Muscle layer of colon (tissue), 2 donors: ENCODE measurements around the gene TYK2.

Source experiments
- H3K27ac ChIP-seq: one replicate; pipeline ENCODE4 v1.7.0; 2013; ENCODE audit warnings: low read depth, mild to moderate bottlenecking, low read length, moderate library complexity
- H3K27me3 ChIP-seq, 2 donors: one replicate each; pipeline ENCODE4 v1.7.0; 2013; ENCODE audit warnings: low read length in 2 of 2, mild to moderate bottlenecking in 2 of 2; ENCODE audit not compliant: insufficient read depth in 2 of 2, control insufficient read depth in 1 of 2
- H3K36me3 ChIP-seq: one replicate; pipeline ENCODE4 v1.7.0; 2013; ENCODE audit warnings: mild to moderate bottlenecking, low read length; ENCODE audit not compliant: insufficient read depth
- H3K4me1 ChIP-seq: one replicate; pipeline ENCODE4 v1.7.0; 2013; ENCODE audit warnings: mild to moderate bottlenecking, low read length; ENCODE audit not compliant: insufficient read depth
- H3K4me3 ChIP-seq, 2 donors: one replicate each; pipeline ENCODE4 v1.7.0; 2013; ENCODE audit warnings: low read length in 2 of 2, low read depth in 1 of 2, mild to moderate bottlenecking in 1 of 2, moderate library complexity in 1 of 2
- H3K9ac ChIP-seq: one replicate; pipeline ENCODE4 v1.7.0; 2013; ENCODE audit warnings: low read length
- H3K9me3 ChIP-seq: one replicate; pipeline ENCODE4 v1.7.0; 2013; ENCODE audit warnings: mild to moderate bottlenecking, low read length
- donor health status: abdominal sarcoma.
- donor health status: Adenocarcinoma of cecum.

TYK2 gene

DNA sequence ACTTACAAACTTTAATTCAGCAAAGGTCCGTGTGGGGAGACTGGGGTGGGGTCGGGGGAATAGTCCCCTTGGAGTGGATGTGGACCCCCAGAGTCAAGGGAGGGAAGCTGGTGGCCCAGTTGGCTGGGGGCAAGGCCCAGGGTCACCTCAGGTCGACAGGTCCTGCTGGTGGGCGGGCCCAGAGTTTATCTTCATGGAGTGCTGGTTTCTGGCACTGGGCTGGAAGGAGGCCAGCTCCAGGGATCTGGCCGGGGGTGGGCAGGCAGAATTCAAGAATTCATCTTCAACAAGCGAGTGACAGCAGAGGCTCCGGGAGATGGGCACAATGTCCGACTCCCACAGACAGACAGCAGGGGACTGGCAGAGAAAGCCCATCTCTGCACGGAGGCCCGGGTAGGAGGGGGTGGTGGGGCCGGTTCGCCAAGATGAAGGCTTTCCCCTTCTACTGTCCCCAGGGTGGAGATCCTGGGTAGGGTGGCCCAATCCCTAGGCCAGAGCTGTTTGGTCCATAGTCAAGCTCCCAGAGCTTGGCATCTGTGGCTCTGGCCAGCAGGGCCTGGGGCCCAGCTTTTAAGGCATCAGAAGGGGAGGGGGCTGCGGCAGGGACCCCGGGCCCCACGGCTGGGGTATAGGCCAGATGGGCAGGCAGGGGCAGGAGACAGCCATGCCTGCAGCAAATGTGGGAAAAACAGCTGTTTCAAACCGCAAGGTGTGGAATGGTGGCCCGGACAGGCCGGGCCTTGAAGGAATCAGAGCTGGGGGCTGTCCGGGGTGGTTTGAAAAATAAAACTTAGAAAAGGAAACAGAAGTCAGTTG lies 63.9 kb downstream of the TYK2 start:
- Histone ChIP-seq H3K27ac (peak overlapping the region; percentile 68), H3K27me3 (no peaks in the 10 kb centered on the region), H3K9ac (no peak overlapping the region), H3K9me3 (no peaks in the 10 kb centered on the region), H3K4me1 (peaks cover 13% of the 10 kb centered on the region), H3K4me3 (peak overlapping the region in 1 of 2 donors; percentile 77), H3K36me3 (peaks cover 23% of the 10 kb centered on the region)

DNA sequence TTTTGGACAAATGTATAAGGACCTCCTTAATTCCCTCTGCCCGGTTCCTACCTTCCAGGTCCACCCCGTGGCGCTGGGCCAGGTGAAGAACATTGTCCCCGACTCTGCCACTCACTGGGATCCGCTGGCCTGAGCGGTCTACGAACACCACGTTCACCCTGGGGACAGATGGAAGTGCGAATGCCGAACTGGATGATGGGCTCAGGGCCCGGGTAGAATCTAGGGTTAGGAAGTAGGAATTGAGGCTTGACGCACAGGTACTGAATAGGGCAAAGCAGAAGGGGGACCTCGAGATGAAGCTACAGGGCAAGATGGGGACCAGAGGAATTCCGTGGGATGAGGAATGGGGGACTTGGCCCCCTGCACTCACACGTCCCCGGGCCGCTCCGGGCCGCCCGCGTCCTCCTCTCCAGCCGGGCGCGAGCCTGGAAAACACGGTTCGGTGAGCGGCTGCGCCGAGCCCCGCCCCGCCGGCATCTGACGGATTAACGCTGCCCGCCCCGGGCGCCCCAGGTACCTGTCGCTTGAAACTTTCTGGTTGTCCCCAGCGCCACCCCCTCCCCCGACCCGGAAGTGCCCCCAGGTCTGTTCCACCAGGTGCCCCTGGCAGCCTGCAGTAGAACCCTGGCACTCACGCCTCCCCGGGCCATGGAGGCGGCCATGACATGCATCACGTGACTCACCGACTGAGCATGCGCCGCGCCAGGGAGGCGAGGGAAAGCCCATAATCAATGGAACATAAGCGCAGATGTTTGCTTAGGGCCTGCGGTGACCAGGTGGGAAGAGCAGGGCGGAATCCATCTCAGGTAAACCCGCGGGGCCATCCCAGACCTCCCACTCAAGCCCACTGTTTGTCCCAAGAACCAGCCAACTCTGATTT lies 64.8 kb downstream of the TYK2 start, which contains the start of gene FDX2:
TSS of gene FDX2 (minus strand) at position 681 of the 880 bp plus-strand sequence. CDS start at position 662, 19 bp downstream.
- peaks cover 13% of the 10 kb centered on the region for H3K4me1 ChIP-seq
- peak within 1 kb of the TSS; percentile 53 for H3K9ac ChIP-seq
- H3K27me3 ChIP-seq, result no peaks in the 10 kb centered on the region
- peak within 1 kb of the TSS; percentile 68 for H3K27ac ChIP-seq
- H3K9me3 ChIP-seq, result no peaks in the 10 kb centered on the region
- peak within 1 kb of the TSS; percentile 77 to 95 for H3K4me3 ChIP-seq
- H3K36me3 ChIP-seq, result peaks cover 23% of the 10 kb centered on the region

- Histone ChIP-seq H3K27me3 (no peaks in the 10 kb centered on the region), H3K27ac (no peak within 1 kb of the TSS), H3K9ac (no peak within 1 kb of the TSS), H3K9me3 (no peaks in the 10 kb centered on the region), H3K36me3 (peaks cover 11% of the 10 kb centered on the region), H3K4me3 (no peak within 1 kb of the TSS), H3K4me1 (no peaks in the 10 kb centered on the region)
Observed at GRCh38 chr19:10309423-10309822, 70.9 kb downstream of the TYK2 start, which contains the start of gene ZGLP1. ZGLP1 (minus strand) TSS chr19:10309815.

- H3K27me3 ChIP-seq, result peaks cover 0 to 1% of the 10 kb centered on the region in 2 donors
- peaks cover 11% of the 10 kb centered on the region for H3K36me3 ChIP-seq
- no peaks in the 10 kb centered on the region for H3K4me1 ChIP-seq
- H3K9ac ChIP-seq, result no peak overlapping the region
- no peak overlapping the region for H3K4me3 ChIP-seq
- H3K9me3 ChIP-seq, result no peaks in the 10 kb centered on the region
- H3K27ac ChIP-seq, result no peak overlapping the region
Observed at GRCh38 chr19:10306327-10306726, 74.0 kb downstream of the TYK2 start.

- Histone ChIP-seq H3K9ac (no peak overlapping the region), H3K4me1 (no peaks in the 10 kb centered on the region), H3K9me3 (no peaks in the 10 kb centered on the region), H3K36me3 (peaks cover 5% of the 10 kb centered on the region), H3K4me3 (no peak overlapping the region), H3K27ac (no peak overlapping the region), H3K27me3 (peaks cover 0 to 5% of the 10 kb centered on the region in 2 donors)
Observed at GRCh38 chr19:10305139-10305806, 75.1 kb downstream of the TYK2 start.
